Measurements from ENCODE around the gene PRKCB.

PRKCB gene

GRCh38 chr16:24015923-24016322 is 180.1 kb downstream of the PRKCB start:
- Histone ChIP-seq H4K20me1 (ENCODE audit: insufficient read depth, low read length) (no peaks in the 10 kb centered on the region), H3K9me3 (ENCODE audit: insufficient read depth, low read length) (no peaks in the 10 kb centered on the region), H3K4me2 (ENCODE audit: low read length) (no peak overlapping the region), H3K27ac (ENCODE audit: low read length) (no peak overlapping the region), H3K79me2 (ENCODE audit: low read length) (no peaks in the 10 kb centered on the region), H3K36me3 (replicated peaks; ENCODE audit: low read depth, low read length) (no peaks in the 10 kb centered on the region), H3K4me1 (ENCODE audit: low read length) (peaks cover 45% of the 10 kb centered on the region), H3K27me3 (ENCODE audit: low read depth, low read length) (no peaks in the 10 kb centered on the region), H3K4me3 (ENCODE audit: low read length) (no peak overlapping the region), H3K9ac (ENCODE audit: low read length) (no peak overlapping the region), H2AFZ (ENCODE audit: low read depth, low read length) (no peak overlapping the region)
- TF ChIP-seq EZH2phosphoT487 (IDR thresholded peaks at IDR 0.05; ENCODE audit: low read depth) (no peak), CTCF (IDR thresholded peaks at IDR 0.05; ENCODE audit: low read depth, low read length) (no peak)

- H4K20me1 ChIP-seq (ENCODE audit: insufficient read depth, low read length) = no peaks in the 10 kb centered on the region
- no peak overlapping the region for H3K4me2 ChIP-seq (ENCODE audit: low read length)
- H3K4me1 ChIP-seq (ENCODE audit: low read length) = peaks cover 38% of the 10 kb centered on the region
- H3K27me3 ChIP-seq (ENCODE audit: low read depth, low read length) = peaks cover 12% of the 10 kb centered on the region
- H3K9me3 ChIP-seq (ENCODE audit: insufficient read depth, low read length) = no peaks in the 10 kb centered on the region
- no peak for TF ChIP-seq CTCF (IDR thresholded peaks at IDR 0.05; ENCODE audit: low read depth, low read length)
- no peak for TF ChIP-seq EZH2phosphoT487 (IDR thresholded peaks at IDR 0.05; ENCODE audit: low read depth)
- no peak overlapping the region for H3K9ac ChIP-seq (ENCODE audit: low read length)
- H3K79me2 ChIP-seq (ENCODE audit: low read length) = no peaks in the 10 kb centered on the region
- H3K4me3 ChIP-seq (ENCODE audit: low read length) = no peak overlapping the region
- no peak overlapping the region for H3K27ac ChIP-seq (ENCODE audit: low read length)
- no peak overlapping the region for H2AFZ ChIP-seq (ENCODE audit: low read depth, low read length)
- H3K36me3 ChIP-seq (replicated peaks; ENCODE audit: low read depth, low read length) = no peaks in the 10 kb centered on the region
Observed at GRCh38 chr16:24018485-24018884, 182.7 kb downstream of the PRKCB start.

- Histone ChIP-seq H3K79me2 (ENCODE audit: low read length) (no peaks in the 10 kb centered on the region), H3K27me3 (ENCODE audit: low read depth, low read length) (peaks cover 44% of the 10 kb centered on the region), H3K4me1 (ENCODE audit: low read length) (peaks cover 16% of the 10 kb centered on the region)
Observed at GRCh38 chr16:24022797-24023196, 187.0 kb downstream of the PRKCB start.

GRCh38 chr16:24023621-24024020 is 187.8 kb downstream of the PRKCB start:
- TF ChIP-seq CTCF (IDR thresholded peaks at IDR 0.05; ENCODE audit: low read depth, low read length) = no peak
- TF ChIP-seq EZH2phosphoT487 (IDR thresholded peaks at IDR 0.05; ENCODE audit: low read depth) = no peak
- no peak overlapping the region for H3K4me3 ChIP-seq (ENCODE audit: low read length)
- no peaks in the 10 kb centered on the region for H3K9me3 ChIP-seq (ENCODE audit: insufficient read depth, low read length)
- H3K27me3 ChIP-seq (ENCODE audit: low read depth, low read length) = peaks cover 47% of the 10 kb centered on the region
- no peak overlapping the region for H3K9ac ChIP-seq (ENCODE audit: low read length)
- peaks cover 16% of the 10 kb centered on the region for H3K4me1 ChIP-seq (ENCODE audit: low read length)
- no peaks in the 10 kb centered on the region for H3K36me3 ChIP-seq (replicated peaks; ENCODE audit: low read depth, low read length)
- no peak overlapping the region for H3K27ac ChIP-seq (ENCODE audit: low read length)
- H3K79me2 ChIP-seq (ENCODE audit: low read length) = no peaks in the 10 kb centered on the region
- H3K4me2 ChIP-seq (ENCODE audit: low read length) = no peak overlapping the region
- no peak overlapping the region for H2AFZ ChIP-seq (ENCODE audit: low read depth, low read length)
- H4K20me1 ChIP-seq (ENCODE audit: insufficient read depth, low read length) = no peaks in the 10 kb centered on the region

More at GRCh38 chr16:24022797-24023196, 187.0 kb downstream of the PRKCB start:
- Histone ChIP-seq H3K27ac (ENCODE audit: low read length) (no peak overlapping the region), H3K4me2 (ENCODE audit: low read length) (no peak overlapping the region), H3K9ac (ENCODE audit: low read length) (no peak overlapping the region), H2AFZ (ENCODE audit: low read depth, low read length) (no peak overlapping the region), H3K9me3 (ENCODE audit: insufficient read depth, low read length) (no peaks in the 10 kb centered on the region), H3K36me3 (replicated peaks; ENCODE audit: low read depth, low read length) (no peaks in the 10 kb centered on the region), H3K4me3 (ENCODE audit: low read length) (no peak overlapping the region), H4K20me1 (ENCODE audit: insufficient read depth, low read length) (no peaks in the 10 kb centered on the region)
- TF ChIP-seq CTCF (IDR thresholded peaks at IDR 0.05; ENCODE audit: low read depth, low read length) (no peak), EZH2phosphoT487 (IDR thresholded peaks at IDR 0.05; ENCODE audit: low read depth) (no peak)

Measured in OCI-LY3 (cell line).